H1 (cell line): ENCODE measurements around the gene KCNMA1.

Experiments
- BRCA1 ChIP-seq: IDR thresholded peaks from 2 replicates; pipeline ENCODE4 v1.6.1; 2012; ENCODE audit warnings: low read depth, low read length, improper control_type of control experiment
- EP300 ChIP-seq, 2 experiments: IDR thresholded peaks; 1 replicate in 1 of 2; 2 replicates in 1 of 2; pipeline ENCODE4 v1.6.1; 2011 to 2012; ENCODE audit warnings: low read depth in 2 of 2, low read length in 2 of 2, mild to moderate bottlenecking in 2 of 2, borderline replicate concordance in 1 of 2, inconsistent platforms in 1 of 2, moderate library complexity in 1 of 2
- HDAC6 ChIP-seq: IDR thresholded peaks from one replicate; pipeline ENCODE4 v1.7.1; 2012; ENCODE audit warnings: low read depth, mild to moderate bottlenecking, inconsistent platforms, low read length, moderate library complexity
- JUND ChIP-seq: IDR thresholded peaks from 2 replicates; pipeline ENCODE4 v1.6.1; 2011; ENCODE audit warnings: mild to moderate bottlenecking, improper control_type of control experiment, low read length
- PHF8 ChIP-seq: fragments of 200-600 bp; sonication (generic); conservative IDR thresholded peaks from 2 replicates; pipeline ENCODE4 v1.7.1; 2012; ENCODE audit warnings: low read depth, mild to moderate bottlenecking, inconsistent platforms, low read length, moderate library complexity
- SIRT6 ChIP-seq: IDR thresholded peaks from one replicate; pipeline ENCODE4 v1.7.1; 2012; ENCODE audit warnings: low read length, inconsistent platforms
- TCF12 ChIP-seq: IDR thresholded peaks from 2 replicates; pipeline ENCODE4 v1.6.1; 2011; ENCODE audit warnings: low read depth, mild to moderate bottlenecking, low read length
- ZNF274 ChIP-seq: IDR thresholded peaks from 2 replicates; pipeline ENCODE4 v1.7.0; 2012; ENCODE audit warnings: low read length, borderline replicate concordance; ENCODE audit errors: extremely low read depth
- TF ChIP-seq, protein P1 (sequence below), 3 experiments: IDR thresholded peaks; 1 replicate in 2 of 3; 2 replicates in 1 of 3; pipeline versions ENCODE4 v1.5.1 to v1.6.1; 2011; ENCODE audit warnings: low read length in 3 of 3, mild to moderate bottlenecking in 3 of 3, inconsistent platforms in 2 of 3, low read depth in 1 of 3, moderate library complexity in 1 of 3; ENCODE audit not compliant: insufficient read depth in 1 of 3; ENCODE audit errors: control extremely low read depth in 1 of 3

DNA sequence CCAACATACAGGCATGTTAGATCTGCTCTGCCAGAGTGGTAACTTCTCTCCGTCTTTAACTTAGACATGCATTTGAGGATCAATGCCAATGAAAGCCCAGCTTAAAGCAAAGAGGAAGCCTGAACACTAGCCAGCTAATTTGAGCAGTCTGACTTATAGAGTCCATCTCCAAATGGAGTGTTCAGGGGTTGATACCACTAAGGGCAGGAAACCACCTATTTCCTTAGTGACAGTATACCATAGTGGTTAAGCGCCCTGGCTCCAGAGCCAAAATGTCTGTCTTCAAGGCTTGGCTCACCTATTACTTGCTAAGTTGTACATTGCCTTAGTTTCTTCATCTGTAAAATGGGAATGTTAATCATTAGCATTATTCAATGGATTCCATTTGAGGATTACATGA is 678.5 kb downstream of the KCNMA1 start:
- TF ChIP-seq ZNF274 (no peak), TCF12 (no peak), PHF8 (no peak), JUND (no peak), SIRT6 (no peak), BRCA1 (no peak), HDAC6 (no peak), EP300 (IDR thresholded peaks at IDR 0.05; ENCODE audit: borderline replicate concordance in 1 of 2, low read depth in 2 of 2, low read length in 2 of 2) (no peak)
- TF ChIP-seq, protein P1, sequence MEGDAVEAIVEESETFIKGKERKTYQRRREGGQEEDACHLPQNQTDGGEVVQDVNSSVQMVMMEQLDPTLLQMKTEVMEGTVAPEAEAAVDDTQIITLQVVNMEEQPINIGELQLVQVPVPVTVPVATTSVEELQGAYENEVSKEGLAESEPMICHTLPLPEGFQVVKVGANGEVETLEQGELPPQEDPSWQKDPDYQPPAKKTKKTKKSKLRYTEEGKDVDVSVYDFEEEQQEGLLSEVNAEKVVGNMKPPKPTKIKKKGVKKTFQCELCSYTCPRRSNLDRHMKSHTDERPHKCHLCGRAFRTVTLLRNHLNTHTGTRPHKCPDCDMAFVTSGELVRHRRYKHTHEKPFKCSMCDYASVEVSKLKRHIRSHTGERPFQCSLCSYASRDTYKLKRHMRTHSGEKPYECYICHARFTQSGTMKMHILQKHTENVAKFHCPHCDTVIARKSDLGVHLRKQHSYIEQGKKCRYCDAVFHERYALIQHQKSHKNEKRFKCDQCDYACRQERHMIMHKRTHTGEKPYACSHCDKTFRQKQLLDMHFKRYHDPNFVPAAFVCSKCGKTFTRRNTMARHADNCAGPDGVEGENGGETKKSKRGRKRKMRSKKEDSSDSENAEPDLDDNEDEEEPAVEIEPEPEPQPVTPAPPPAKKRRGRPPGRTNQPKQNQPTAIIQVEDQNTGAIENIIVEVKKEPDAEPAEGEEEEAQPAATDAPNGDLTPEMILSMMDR (IDR thresholded peaks at IDR 0.05; ENCODE audit: control extremely low read depth in 1 of 3, insufficient read depth in 1 of 3, low read depth in 1 of 3, low read length in 3 of 3), result no peak
